Smooth muscle cell (in vitro differentiated cells): ENCODE data around the gene YY1. TPM values are rescaled to one million over a fixed set of nuclear protein-coding genes. Genes with fewer than 3 reads are reported as not detected.

Experiments used
- DNase-seq: peaks from one replicate; lab custom pipeline; 2025; ENCODE audit not compliant: unreplicated experiment; lab: John Stamatoyannopoulos, UW
- H2AFZ ChIP-seq: fragments of 200-600 bp; sonication (generic); 2 replicates; pipeline ENCODE4 v1.6.0; 2016; ENCODE audit warnings: antibody characterized with exemption, low read depth, mild to moderate bottlenecking
- H3F3A ChIP-seq: fragments of 200-600 bp; sonication (generic); 2 replicates; pipeline ENCODE4 v1.6.0; 2017; ENCODE audit warnings: antibody characterized with exemption, low read depth
- H3K27ac ChIP-seq: fragments of 200-600 bp; sonication (generic); 2 replicates; pipeline ENCODE4 v1.5.1; 2016; ENCODE audit warnings: low read depth, mild to moderate bottlenecking
- H3K27me3 ChIP-seq: fragments of 200-600 bp; sonication (generic); 2 replicates; pipeline ENCODE4 v1.6.1; 2016; ENCODE audit warnings: low read depth, mild to moderate bottlenecking
- H3K36me3 ChIP-seq: fragments of 200-600 bp; sonication (generic); 2 replicates; pipeline ENCODE4 v1.5.1; 2016; ENCODE audit warnings: low read depth
- H3K4me1 ChIP-seq: fragments of 200-600 bp; sonication (generic); 2 replicates; pipeline ENCODE4 v1.5.1; 2016; ENCODE audit warnings: low read depth
- H3K4me2 ChIP-seq: fragments of 200-600 bp; sonication (generic); 2 replicates; pipeline ENCODE4 v1.6.0; 2016; ENCODE audit warnings: mild to moderate bottlenecking
- H3K4me3 ChIP-seq: fragments of 200-600 bp; sonication (generic); 2 replicates; pipeline ENCODE4 v1.5.1; 2016; ENCODE audit warnings: mild to moderate bottlenecking
- H3K79me2 ChIP-seq: fragments of 200-600 bp; sonication (generic); 2 replicates; pipeline ENCODE4 v1.6.0; 2016; ENCODE audit warnings: low read depth, mild to moderate bottlenecking
- H3K9ac ChIP-seq: fragments of 200-600 bp; sonication (generic); 2 replicates; pipeline ENCODE4 v1.6.0; 2016; ENCODE audit warnings: low read depth
- H3K9me3 ChIP-seq: fragments of 200-600 bp; sonication (generic); replicated peaks from 2 replicates; pipeline ENCODE4 v1.5.1; 2016; ENCODE audit warnings: low read depth
- H4K20me1 ChIP-seq: fragments of 200-600 bp; sonication (generic); 2 replicates; pipeline ENCODE4 v1.6.0; 2016; ENCODE audit warnings: low read depth
- WGBS: methylation state at CpG from one replicate; pipeline ENCODE4 v1.1.7; 2016; ENCODE audit warnings: low lambda C conversion rate; 5-methylcytosine and 5-hydroxymethylcytosine counted together
- polyA plus RNA-seq: library from polyadenylated mRNA; unstranded; fragments of >200 nt; fragmentation: Nextera tagmentation; extraction: Ambion mirVana; gene quantifications from 2 replicates; pipeline ENCODE4 v1.2.1, GENCODE V29; 2016
- total RNA-seq: library from RNA; depleted of rRNA; stranded (reverse); fragments of >200 nt; gene quantifications from 2 replicates; pipeline ENCODE4 v1.2.3, GENCODE V29; 2014
- TF ChIP-seq, protein P1 (sequence below): fragments of 200-600 bp; sonication (generic); IDR thresholded peaks from 2 replicates; pipeline ENCODE4 v1.5.1; 2017; ENCODE audit warnings: borderline replicate concordance, mild to moderate bottlenecking, antibody characterized with exemption; ENCODE audit not compliant: insufficient read depth, poor library complexity, severe bottlenecking

Gene YY1
- total and polyA plus RNA-seq, 2 experiments from 2014 or later: 28.2 to 48.7 TPM

DNA sequence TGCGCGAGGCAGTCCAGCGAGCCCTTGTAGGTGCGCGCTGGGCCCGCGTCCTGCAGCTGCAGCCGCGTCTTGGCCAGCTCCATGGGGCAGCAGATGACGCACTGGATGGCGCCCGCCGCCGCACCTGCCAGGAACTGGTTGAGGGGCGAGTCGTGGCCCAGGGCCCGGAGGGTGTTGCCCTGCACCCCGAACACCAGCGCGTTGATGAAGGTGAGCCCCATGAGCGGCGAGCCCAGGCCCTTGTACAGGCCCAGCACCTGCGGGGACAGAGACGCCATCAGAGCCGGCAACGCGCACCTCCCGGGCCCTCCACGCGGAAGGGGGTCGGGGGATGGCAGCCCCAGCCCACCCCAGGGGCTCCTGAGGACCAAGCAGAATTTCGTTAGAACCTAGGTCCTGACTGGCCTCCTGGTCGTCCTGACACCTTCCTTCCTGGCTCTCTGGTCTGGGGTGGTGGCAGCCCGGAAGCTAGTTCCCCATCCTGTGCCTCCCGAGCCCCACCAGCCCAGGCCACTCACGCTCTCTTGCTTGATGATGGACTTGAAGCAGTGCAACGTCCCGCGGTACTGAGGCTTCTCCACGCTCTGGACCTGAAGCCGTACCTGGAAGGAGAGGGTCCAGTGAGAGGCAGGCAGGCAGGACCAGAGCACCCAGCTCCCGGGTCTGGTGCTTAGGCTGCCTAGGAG, 54.0 kb downstream of the YY1 start:
- no peak for DNase-seq
- Histone ChIP-seq H3K27ac (no peak overlapping the region), H3K79me2 (no peaks in the 10 kb centered on the region), H3K4me2 (no peak overlapping the region), H4K20me1 (peaks cover 8% of the 10 kb centered on the region), H3F3A (no peaks in the 10 kb centered on the region), H3K4me1 (no peaks in the 10 kb centered on the region), H3K27me3 (no peaks in the 10 kb centered on the region), H3K9ac (no peak overlapping the region), H3K36me3 (no peaks in the 10 kb centered on the region), H3K4me3 (no peak overlapping the region), H3K9me3 (no peaks in the 10 kb centered on the region), H2AFZ (no peak overlapping the region)
- WGBS: 97% methylated on average over 42 of the region's 42 CpGs
- TF ChIP-seq, protein P1, sequence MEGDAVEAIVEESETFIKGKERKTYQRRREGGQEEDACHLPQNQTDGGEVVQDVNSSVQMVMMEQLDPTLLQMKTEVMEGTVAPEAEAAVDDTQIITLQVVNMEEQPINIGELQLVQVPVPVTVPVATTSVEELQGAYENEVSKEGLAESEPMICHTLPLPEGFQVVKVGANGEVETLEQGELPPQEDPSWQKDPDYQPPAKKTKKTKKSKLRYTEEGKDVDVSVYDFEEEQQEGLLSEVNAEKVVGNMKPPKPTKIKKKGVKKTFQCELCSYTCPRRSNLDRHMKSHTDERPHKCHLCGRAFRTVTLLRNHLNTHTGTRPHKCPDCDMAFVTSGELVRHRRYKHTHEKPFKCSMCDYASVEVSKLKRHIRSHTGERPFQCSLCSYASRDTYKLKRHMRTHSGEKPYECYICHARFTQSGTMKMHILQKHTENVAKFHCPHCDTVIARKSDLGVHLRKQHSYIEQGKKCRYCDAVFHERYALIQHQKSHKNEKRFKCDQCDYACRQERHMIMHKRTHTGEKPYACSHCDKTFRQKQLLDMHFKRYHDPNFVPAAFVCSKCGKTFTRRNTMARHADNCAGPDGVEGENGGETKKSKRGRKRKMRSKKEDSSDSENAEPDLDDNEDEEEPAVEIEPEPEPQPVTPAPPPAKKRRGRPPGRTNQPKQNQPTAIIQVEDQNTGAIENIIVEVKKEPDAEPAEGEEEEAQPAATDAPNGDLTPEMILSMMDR: no peak

DNA sequence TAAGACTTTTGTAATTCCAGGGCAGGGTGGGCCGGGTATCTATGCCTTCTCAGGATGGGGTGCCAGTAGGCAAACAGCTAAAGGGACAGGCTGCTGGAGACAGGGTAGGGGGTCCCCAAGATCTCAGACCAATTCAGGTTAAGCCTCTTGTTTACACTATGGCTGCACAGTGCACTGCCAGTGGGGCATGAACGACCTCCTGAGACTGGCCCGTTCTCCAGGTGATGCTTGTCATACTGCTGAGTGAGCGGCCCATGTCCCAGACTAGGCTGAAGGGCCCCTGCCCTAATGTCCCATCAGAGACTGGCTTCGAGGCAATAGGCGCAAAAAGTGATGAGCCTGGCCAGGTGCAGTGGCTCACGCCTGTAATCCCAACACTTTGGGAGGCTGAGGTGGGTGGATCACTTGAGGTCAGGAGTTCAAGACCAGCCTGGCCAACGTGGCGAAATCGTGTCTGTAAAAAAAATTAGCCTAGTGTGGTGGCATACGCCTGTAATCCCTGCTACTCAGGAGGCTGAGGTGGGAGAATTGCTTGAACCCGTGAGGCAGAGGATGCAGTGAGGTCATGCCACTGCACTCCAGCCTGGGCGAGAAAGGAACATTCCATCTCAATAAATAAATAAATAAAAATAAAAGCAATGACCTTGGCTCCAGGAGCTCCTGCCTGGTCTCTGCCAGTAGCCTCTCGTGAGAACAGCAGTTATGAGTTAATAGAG, 54.7 kb downstream of the YY1 start:
- 95% methylated on average over 14 of the region's 14 CpGs for WGBS
- Histone ChIP-seq H3K27me3 (no peaks in the 10 kb centered on the region), H3K36me3 (no peaks in the 10 kb centered on the region), H3K4me2 (no peak overlapping the region), H4K20me1 (peaks cover 10% of the 10 kb centered on the region), H3K4me1 (no peaks in the 10 kb centered on the region), H2AFZ (no peak overlapping the region), H3K9ac (no peak overlapping the region), H3K4me3 (no peak overlapping the region), H3K27ac (no peak overlapping the region), H3K9me3 (no peaks in the 10 kb centered on the region), H3K79me2 (no peaks in the 10 kb centered on the region), H3F3A (no peaks in the 10 kb centered on the region)
- DNase-seq: no peak
- TF ChIP-seq, protein P1: no peak

DNA sequence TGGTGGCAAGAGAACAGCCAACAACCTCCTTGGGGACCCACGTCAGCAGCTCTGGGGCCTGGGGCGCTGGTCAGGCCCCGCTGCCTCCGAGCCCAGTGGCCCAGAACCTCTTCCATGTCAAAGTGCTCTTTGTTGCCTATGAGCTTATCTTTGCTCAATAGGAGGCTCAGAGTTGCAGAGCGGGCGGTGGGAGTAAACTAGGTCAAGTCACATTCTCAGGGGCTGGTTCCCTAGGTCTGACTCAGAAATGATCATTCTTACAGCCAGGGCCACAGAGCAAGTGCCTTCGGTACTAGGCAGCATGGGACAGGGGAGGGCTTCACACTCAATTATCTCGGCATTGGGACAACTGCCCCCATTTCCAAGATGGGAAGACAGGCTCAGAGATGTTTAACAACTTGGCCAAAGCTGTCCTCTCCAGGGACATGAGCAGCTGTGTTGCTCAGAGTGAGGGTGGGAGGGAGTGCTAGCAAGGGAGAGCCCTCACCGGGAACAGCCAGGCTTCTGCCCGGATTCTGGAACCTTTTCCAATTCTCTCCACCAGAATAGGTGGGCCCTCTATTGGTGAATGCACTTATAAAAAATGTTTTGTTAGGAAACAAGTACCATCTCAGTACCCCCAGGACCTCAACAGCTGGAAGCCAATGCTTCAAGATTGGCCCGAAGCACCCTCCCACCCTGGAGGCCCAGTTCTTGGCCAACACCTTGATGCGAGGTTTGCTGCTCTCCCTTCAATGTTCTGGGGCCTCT, 55.4 kb downstream of the YY1 start:
- Histone ChIP-seq H2AFZ (no peak overlapping the region), H3K36me3 (no peaks in the 10 kb centered on the region), H3F3A (no peaks in the 10 kb centered on the region), H3K9me3 (no peaks in the 10 kb centered on the region), H3K4me3 (no peak overlapping the region), H3K79me2 (no peaks in the 10 kb centered on the region), H3K27ac (no peak overlapping the region), H4K20me1 (peaks cover 10% of the 10 kb centered on the region), H3K4me2 (no peak overlapping the region), H3K27me3 (no peaks in the 10 kb centered on the region), H3K4me1 (no peaks in the 10 kb centered on the region), H3K9ac (no peak overlapping the region)
- 84% methylated on average over 12 of the region's 12 CpGs for whole genome bisulfite sequencing
- DNase-seq: no peak
- TF ChIP-seq, protein P1: no peak
